H9 (cell line): Measurements from ENCODE around the gene ATL1. TPM values are rescaled to one million over a fixed set of nuclear protein-coding genes. Genes with fewer than 3 reads are reported as not detected.
A peak's percentile ranks its signal among the peaks of the same experiment; 100 is the strongest.

Experiments used
- DNase-seq: peaks from one replicate; pipeline ENCODE4 v3.0.0-alpha.2; 2017
- H2AFZ ChIP-seq: one replicate; pipeline ENCODE4 v1.6.1; 2013; ENCODE audit warnings: mild to moderate bottlenecking, low read length, control low read depth, moderate library complexity
- H2AK5ac ChIP-seq: 2 replicates; pipeline ENCODE4 v1.6.1; 2013; ENCODE audit warnings: low read length, control low read depth, mixed read lengths; ENCODE audit not compliant: insufficient read length
- H2BK120ac ChIP-seq: one replicate; pipeline ENCODE4 v1.6.1; 2013; ENCODE audit warnings: low read depth, mild to moderate bottlenecking, low read length, control low read depth, inconsistent platforms; ENCODE audit not compliant: poor library complexity, severe bottlenecking
- H2BK12ac ChIP-seq: 2 replicates; pipeline ENCODE4 v1.6.1; 2013; ENCODE audit warnings: low read length, control low read depth, mixed read lengths, low read depth; ENCODE audit not compliant: insufficient read length
- H2BK15ac ChIP-seq: 2 replicates; pipeline ENCODE4 v1.6.1; 2013; ENCODE audit warnings: low read depth, low read length, control low read depth
- H2BK20ac ChIP-seq: one replicate; pipeline ENCODE4 v1.6.1; 2013; ENCODE audit warnings: low read depth, mild to moderate bottlenecking, low read length, control low read depth, inconsistent platforms; ENCODE audit not compliant: poor library complexity, severe bottlenecking
- H2BK5ac ChIP-seq: 2 replicates; pipeline ENCODE4 v1.6.1; 2013; ENCODE audit warnings: low read length, control low read depth, mixed read lengths; ENCODE audit not compliant: insufficient read length
- H3K14ac ChIP-seq: 2 replicates; pipeline ENCODE4 v1.6.1; 2013; ENCODE audit warnings: low read length, control low read depth; ENCODE audit not compliant: insufficient read depth
- H3K18ac ChIP-seq: 2 replicates; pipeline ENCODE4 v1.6.1; 2013; ENCODE audit warnings: low read depth, mild to moderate bottlenecking, mixed read lengths, low read length, control low read depth; ENCODE audit not compliant: insufficient read length
- H3K23ac ChIP-seq: 2 replicates; pipeline ENCODE4 v1.6.1; 2013; ENCODE audit warnings: low read length, control low read depth, mixed read lengths, low read depth; ENCODE audit not compliant: insufficient read length
- H3K23me2 ChIP-seq: 2 replicates; pipeline ENCODE4 v1.6.1; 2013; ENCODE audit warnings: low read depth, mild to moderate bottlenecking, mixed read lengths, low read length, control low read depth; ENCODE audit not compliant: insufficient read length, poor library complexity, severe bottlenecking
- H3K27ac ChIP-seq: 2 replicates; pipeline ENCODE4 v1.5.1; 2013; ENCODE audit warnings: low read length, control low read depth, mixed read lengths, low read depth; ENCODE audit not compliant: insufficient read length
- H3K27me3 ChIP-seq: 2 replicates; pipeline ENCODE4 v1.6.1; 2013; ENCODE audit warnings: low read length, control low read depth, inconsistent platforms; ENCODE audit not compliant: insufficient read depth
- H3K4ac ChIP-seq: 2 replicates; pipeline ENCODE4 v1.6.1; 2013; ENCODE audit warnings: low read depth, mild to moderate bottlenecking, control low read depth, inconsistent platforms, low read length, moderate library complexity
- H3K4me1 ChIP-seq: 2 replicates; pipeline ENCODE4 v1.6.1; 2013; ENCODE audit warnings: low read length, control low read depth, inconsistent platforms; ENCODE audit not compliant: insufficient read depth
- H3K4me2 ChIP-seq: 2 replicates; pipeline ENCODE4 v1.6.1; 2013; ENCODE audit warnings: low read length, control low read depth, mixed read lengths; ENCODE audit not compliant: insufficient read length, insufficient read depth
- H3K56ac ChIP-seq: 2 replicates; pipeline ENCODE4 v1.6.1; 2013; ENCODE audit warnings: low read depth, mild to moderate bottlenecking, mixed read lengths, low read length, control low read depth; ENCODE audit not compliant: insufficient read length
- H3K79me1 ChIP-seq: 2 replicates; pipeline ENCODE4 v1.6.1; 2013; ENCODE audit warnings: low read depth, mild to moderate bottlenecking, moderate library complexity, low read length, control low read depth, inconsistent platforms; ENCODE audit not compliant: insufficient read depth, poor library complexity, severe bottlenecking
- H3K79me2 ChIP-seq: 2 replicates; pipeline ENCODE4 v1.6.1; 2013; ENCODE audit warnings: low read length, control low read depth, inconsistent platforms; ENCODE audit not compliant: insufficient read depth
- H3K9ac ChIP-seq: 2 replicates; pipeline ENCODE4 v1.6.1; 2013; ENCODE audit warnings: low read length, control low read depth, mixed read lengths; ENCODE audit not compliant: insufficient read length; ENCODE audit errors: extremely low read depth
- H3K9me3 ChIP-seq: one replicate; pipeline ENCODE4 v1.6.1; 2013; ENCODE audit warnings: low read depth, low read length, inconsistent platforms; ENCODE audit not compliant: control insufficient read depth
- H3T11ph ChIP-seq: one replicate; pipeline ENCODE4 v1.6.1; 2013; ENCODE audit warnings: mild to moderate bottlenecking, low read length, control low read depth, inconsistent platforms
- H4K20me1 ChIP-seq: one replicate; pipeline ENCODE4 v1.6.1; 2013; ENCODE audit not compliant: control insufficient read depth, insufficient read length, insufficient read depth
- H4K5ac ChIP-seq: 2 replicates; pipeline ENCODE4 v1.6.1; 2013; ENCODE audit warnings: low read depth, mild to moderate bottlenecking, mixed read lengths, low read length, control low read depth; ENCODE audit not compliant: insufficient read length
- H4K8ac ChIP-seq: replicated peaks from 2 replicates; pipeline ENCODE4 v1.6.1; 2013; ENCODE audit warnings: low read length, control low read depth, mixed read lengths, low read depth; ENCODE audit not compliant: insufficient read length
- H4K91ac ChIP-seq: 2 replicates; pipeline ENCODE4 v1.6.1; 2013; ENCODE audit warnings: low read depth, mild to moderate bottlenecking, moderate library complexity, mixed read lengths, low read length, control low read depth; ENCODE audit not compliant: insufficient read length
- H3K27ac Mint-ChIP-seq, 3 experiments: 2 replicates in 2 of 3; 3 replicates in 1 of 3; pipeline ENCODE4 v1.8.0; 2020 to 2021; ENCODE audit warnings: mixed read lengths in 3 of 3, mild to moderate bottlenecking in 1 of 3, moderate library complexity in 1 of 3
- H3K27me3 Mint-ChIP-seq: 2 replicates; pipeline ENCODE4 v1.8.0; 2021; ENCODE audit warnings: low read depth, mild to moderate bottlenecking, moderate library complexity, mixed read lengths
- H3K36me3 Mint-ChIP-seq, 3 experiments: 2 replicates in 2 of 3; 3 replicates in 1 of 3; pipeline ENCODE4 v1.8.0; 2020 to 2021; ENCODE audit warnings: low read depth in 3 of 3, mixed read lengths in 3 of 3; ENCODE audit not compliant: insufficient read depth in 1 of 3
- H3K4me1 Mint-ChIP-seq, 2 experiments: 2 replicates each; pipeline ENCODE4 v1.8.0; 2020; ENCODE audit warnings: mixed read lengths in 2 of 2
- H3K4me3 Mint-ChIP-seq, 2 experiments: 2 replicates in 1 of 2; 3 replicates in 1 of 2; pipeline ENCODE4 v1.8.0; 2020 to 2021; ENCODE audit warnings: mild to moderate bottlenecking in 2 of 2, mixed read lengths in 2 of 2, moderate library complexity in 1 of 2
- H3K9me3 Mint-ChIP-seq, 2 experiments: 2 replicates in 1 of 2; 3 replicates in 1 of 2; pipeline ENCODE4 v1.8.0; 2020; ENCODE audit warnings: mild to moderate bottlenecking in 2 of 2, mixed read lengths in 2 of 2, moderate library complexity in 1 of 2
- CTCF ChIP-seq: fragments of 200-600 bp; sonication (generic); conservative IDR thresholded peaks from 3 replicates; pipeline ENCODE4 v1.8.0; 2021; ENCODE audit warnings: antibody characterized with exemption, mild to moderate bottlenecking
- WGBS: extraction: QIAGEN DNeasy Blood & Tissue Kit; methylation state at CpG from one replicate; pipeline ENCODE4 v1.1.7; 2013; ENCODE audit warnings: missing lambda C conversion rate, low lambda C conversion rate, mixed read lengths; ENCODE audit not compliant: insufficient read length; ENCODE audit errors: extremely low coverage; 5-methylcytosine and 5-hydroxymethylcytosine counted together
- total RNA-seq: library from RNA; stranded (reverse); gene quantifications from 2 replicates; pipeline ENCODE4 v1.2.1, GENCODE V29; 2021

Gene ATL1
- total RNA-seq, 1 experiment from 2014 or later = 3.0 TPM

GRCh38 chr14:50602035-50602434 is 42.1 kb downstream of the ATL1 start:
- no peak overlapping the region for H4K91ac ChIP-seq
- H3K4me1 ChIP-seq = no peaks in the 10 kb centered on the region
- H2AFZ ChIP-seq = no peak overlapping the region
- no peak overlapping the region for H3K4me2 ChIP-seq
- TF ChIP-seq CTCF = no peak
- WGBS = no CpG with 5 or more reads among the region's 3 CpGs
- H3K27ac Mint-ChIP-seq = peak overlapping the region in 1 of 3 experiments; percentile 72; a peak in 3 of 7 replicates
- no peak overlapping the region for H3K4me3 Mint-ChIP-seq
- H4K20me1 ChIP-seq = no peaks in the 10 kb centered on the region
- no peak overlapping the region for H3K4ac ChIP-seq
- H2BK20ac ChIP-seq = no peak overlapping the region
- H3K79me1 ChIP-seq = no peaks in the 10 kb centered on the region
- H2BK15ac ChIP-seq = no peak overlapping the region
- no peaks in the 10 kb centered on the region for H3K36me3 Mint-ChIP-seq
- H3K27ac ChIP-seq = no peak overlapping the region
- no peak overlapping the region for H3K56ac ChIP-seq
- DNase-seq = no peak
- no peak overlapping the region for H2BK5ac ChIP-seq
- no peak overlapping the region for H2AK5ac ChIP-seq
- H3K23me2 ChIP-seq = no peaks in the 10 kb centered on the region
- H3K9me3 Mint-ChIP-seq = no peaks in the 10 kb centered on the region
- H3K14ac ChIP-seq = no peak overlapping the region
- H3K79me2 ChIP-seq = no peaks in the 10 kb centered on the region
- no peak overlapping the region for H2BK12ac ChIP-seq
- no peak overlapping the region for H4K5ac ChIP-seq
- no peak overlapping the region for H3T11ph ChIP-seq
- H2BK120ac ChIP-seq = no peak overlapping the region
- peaks cover 10 to 17% of the 10 kb centered on the region in 2 experiments for H3K4me1 Mint-ChIP-seq
- no peaks in the 10 kb centered on the region for H3K9me3 ChIP-seq
- H3K27me3 Mint-ChIP-seq = no peaks in the 10 kb centered on the region
- H3K27me3 ChIP-seq = no peaks in the 10 kb centered on the region
- no peak overlapping the region for H3K18ac ChIP-seq
- no peak overlapping the region for H4K8ac ChIP-seq
- no peak overlapping the region for H3K23ac ChIP-seq
- no peak overlapping the region for H3K9ac ChIP-seq
